CD4-positive, alpha-beta memory T cell (primary cell): ENCODE measurements around the gene MAML2. TPM values are rescaled to one million over a fixed set of nuclear protein-coding genes. Genes with fewer than 3 reads are reported as not detected.

ENCODE experiments used
- CTCF ChIA-PET: fragments of 350-600 bp; sonication (Branson Sonifier 250); formaldehyde crosslinking; loops from one replicate; lab custom pipeline; 2021; ENCODE audit warnings: inconsistent platforms; ENCODE audit not compliant: partially characterized antibody; lab: Charles Lee
- POLR2A ChIA-PET: fragments of 350-600 bp; sonication (Branson Sonifier 250); formaldehyde crosslinking; loops from one replicate; lab custom pipeline; 2021; ENCODE audit not compliant: partially characterized antibody; lab: Charles Lee
- DNase-seq, 5 donors: peaks; one replicate each; pipeline versions ENCODE4 v3.0.0 to v3.0.0-alpha.2; 2020 to 2022; ENCODE audit warnings: mixed read lengths in 1 of 5
- H3K27ac ChIP-seq: one replicate; pipeline ENCODE4 v1.7.0; 2013; ENCODE audit warnings: low read depth, low read length
- H3K27me3 ChIP-seq: 2 replicates; pipeline ENCODE4 v1.7.0; 2013; ENCODE audit warnings: mild to moderate bottlenecking, low read length, moderate library complexity; ENCODE audit not compliant: insufficient read depth
- H3K36me3 ChIP-seq: 2 replicates; pipeline ENCODE4 v1.7.0; 2013; ENCODE audit warnings: mild to moderate bottlenecking, low read length, moderate library complexity; ENCODE audit not compliant: insufficient read depth
- H3K4me1 ChIP-seq: 2 replicates; pipeline ENCODE4 v1.7.0; 2013; ENCODE audit warnings: mild to moderate bottlenecking, low read length, moderate library complexity; ENCODE audit not compliant: insufficient read depth
- H3K4me3 ChIP-seq, 2 donors: one replicate each; pipeline ENCODE4 v1.7.0; 2013; ENCODE audit warnings: low read length in 2 of 2, mild to moderate bottlenecking in 1 of 2
- H3K9me3 ChIP-seq, 2 donors: one replicate each; pipeline ENCODE4 v1.7.0; 2013; ENCODE audit warnings: low read length in 2 of 2, control low read depth in 1 of 2; ENCODE audit not compliant: control insufficient read depth in 1 of 2
- H3K27ac Mint-ChIP-seq, 7 donors: one replicate each; pipeline ENCODE4 v1.8.0; 2020 to 2021; ENCODE audit warnings: mixed read lengths in 7 of 7, mild to moderate bottlenecking in 6 of 7, inconsistent platforms in 3 of 7, moderate library complexity in 3 of 7
- H3K27me3 Mint-ChIP-seq, 2 donors: one replicate each; pipeline ENCODE4 v1.8.0; 2020 to 2021; ENCODE audit warnings: mixed read lengths in 2 of 2
- H3K36me3 Mint-ChIP-seq, 2 donors: one replicate each; pipeline ENCODE4 v1.8.0; 2020 to 2021; ENCODE audit warnings: mixed read lengths in 2 of 2, inconsistent platforms in 1 of 2, mild to moderate bottlenecking in 1 of 2
- H3K4me1 Mint-ChIP-seq, 4 donors: one replicate each; pipeline ENCODE4 v1.8.0; 2020 to 2021; ENCODE audit warnings: mixed read lengths in 4 of 4, mild to moderate bottlenecking in 1 of 4
- H3K4me3 Mint-ChIP-seq, 8 donors: one replicate each; pipeline ENCODE4 v1.8.0; 2020 to 2021; ENCODE audit warnings: mixed read lengths in 8 of 8, mild to moderate bottlenecking in 7 of 8, moderate library complexity in 6 of 8, inconsistent platforms in 3 of 8
- H3K9me3 Mint-ChIP-seq, 8 donors: one replicate each; pipeline ENCODE4 v1.8.0; 2020 to 2021; ENCODE audit warnings: mixed read lengths in 8 of 8, mild to moderate bottlenecking in 5 of 8, inconsistent platforms in 3 of 8, moderate library complexity in 1 of 8
- intact Hi-C: fragments of 100-400 bp; cut with micrococcal nuclease; formaldehyde crosslinking; loops from one replicate; pipeline ENCODE4 v1.15.1; 2023
- polyA plus RNA-seq, 2 donors: library from polyadenylated mRNA; unstranded; fragments of 300-500 nt; fragmentation: Illumina TruSeq; gene quantifications; one replicate each; pipeline ENCODE4 v1.2.3, GENCODE V29; 2021
- total RNA-seq, 2 experiments: library from RNA; stranded (reverse); gene quantifications; one replicate each; pipeline ENCODE4 v1.2.3, GENCODE V29; 2021

Gene MAML2
- total and polyA plus RNA-seq, 4 experiments from 2014 or later = 1.6 to 38.3 (median 25.5) TPM

- intact Hi-C loops = loop anchor here (2.0 to 5.0 kb wide), 5 partner anchors 77 to 245 kb away; partner anchors contain the start of gene CEP57
- POLR2A ChIA-PET = interaction anchor here (0.9 to 6.0 kb wide), 13 partner anchors 10 to 376 kb away, joined by 3 to 69 read pairs (median 3); partner anchors contain the start of genes CCDC82, CEP57, FAM76B and JRKL
- H3K4me1 ChIP-seq = peaks cover 59% of the 10 kb centered on the region
- peak in 2 of 5 donors; percentile 23 to 42 for DNase-seq
- Mint-ChIP-seq H3K4me1 (peaks cover 9 to 64% (median 52%) of the 10 kb centered on the region in 4 donors), H3K27ac (peak overlapping the region; percentile 88 to 97 (median 94)), H3K9me3 (no peaks in the 10 kb centered on the region), H3K4me3 (peak overlapping the region; percentile 63 to 86 (median 74)), H3K36me3 (no peaks in the 10 kb centered on the region), H3K27me3 (no peaks in the 10 kb centered on the region)
- peak overlapping the region in 1 of 2 donors; percentile 8 for H3K4me3 ChIP-seq
- no peaks in the 10 kb centered on the region for H3K9me3 ChIP-seq
- CTCF ChIA-PET = interaction anchor here (0.8 to 5.5 kb wide), 9 partner anchors 22 to 381 kb away, joined by 3 to 81 read pairs (median 5); partner anchors contain the start of genes CCDC82, JRKL and MAML2
- no peaks in the 10 kb centered on the region for H3K36me3 ChIP-seq
- no peaks in the 10 kb centered on the region for H3K27me3 ChIP-seq
- H3K27ac ChIP-seq = peak overlapping the region; percentile 44
These were observed 329.4 kb downstream of the MAML2 start for GRCh38 chr11:96013461-96014213.

GRCh38 chr11:96012086-96012824 lies 330.7 kb downstream of the MAML2 start:
- H3K4me1 ChIP-seq = peaks cover 59% of the 10 kb centered on the region
- Mint-ChIP-seq H3K27ac (peak overlapping the region; percentile 64 to 97 (median 93)), H3K36me3 (no peaks in the 10 kb centered on the region), H3K9me3 (no peaks in the 10 kb centered on the region), H3K4me1 (peaks cover 9 to 64% (median 52%) of the 10 kb centered on the region in 4 donors), H3K27me3 (no peaks in the 10 kb centered on the region), H3K4me3 (peak overlapping the region in 7 of 8 donors; percentile 22 to 83 (median 63))
- DNase-seq = peak; percentile 64 to 89 (median 75)
- no peaks in the 10 kb centered on the region for H3K27me3 ChIP-seq
- no peaks in the 10 kb centered on the region for H3K9me3 ChIP-seq
- CTCF ChIA-PET = interaction anchor here (0.8 to 5.5 kb wide), 10 partner anchors 13 to 382 kb away, joined by 3 to 81 read pairs (median 4); partner anchors contain the start of genes CCDC82, JRKL and MAML2
- H3K27ac ChIP-seq = peak overlapping the region; percentile 44
- H3K36me3 ChIP-seq = no peaks in the 10 kb centered on the region
- H3K4me3 ChIP-seq = no peak overlapping the region
- intact Hi-C loops = loop anchor here (1.0 to 5.0 kb wide), 7 partner anchors 43 to 377 kb away; partner anchors contain the start of genes CCDC82, CEP57 and MAML2
- POLR2A ChIA-PET = interaction anchor here (0.6 to 6.0 kb wide), 7 partner anchors 11 to 377 kb away, joined by 3 to 69 read pairs (median 3); partner anchors contain the start of genes CCDC82, JRKL and MAML2

- peaks cover 9 to 51% (median 42%) of the 10 kb centered on the region in 4 donors for H3K4me1 Mint-ChIP-seq
- H3K36me3 ChIP-seq = no peaks in the 10 kb centered on the region
- no peaks in the 10 kb centered on the region for H3K27me3 ChIP-seq
- POLR2A ChIA-PET = no interaction called here
- H3K4me3 ChIP-seq = no peak overlapping the region
- H3K4me3 Mint-ChIP-seq = peak overlapping the region in 1 of 8 donors; percentile 45
- no peaks in the 10 kb centered on the region for H3K36me3 Mint-ChIP-seq
- peak overlapping the region in 5 of 7 donors; percentile 34 to 93 (median 53) for H3K27ac Mint-ChIP-seq
- no peaks in the 10 kb centered on the region for H3K27me3 Mint-ChIP-seq
- DNase-seq = no peak
- CTCF ChIA-PET = interaction anchor here (0.8 to 5.5 kb wide), 3 partner anchors 15 to 384 kb away, joined by 3 to 81 read pairs (median 4); partner anchors contain the start of gene MAML2
- intact Hi-C loops = loop anchor here (5.0 kb wide), 2 partner anchors 187 to 207 kb away; no protein-coding TSS in a partner anchor
- H3K9me3 Mint-ChIP-seq = no peaks in the 10 kb centered on the region
- peaks cover 46% of the 10 kb centered on the region for H3K4me1 ChIP-seq
- no peaks in the 10 kb centered on the region for H3K9me3 ChIP-seq
- no peak overlapping the region for H3K27ac ChIP-seq
These were observed 332.3 kb downstream of the MAML2 start for GRCh38 chr11:96010683-96011082.

GRCh38 chr11:96008161-96008720 lies 334.8 kb downstream of the MAML2 start:
- H3K36me3 ChIP-seq = no peaks in the 10 kb centered on the region
- intact Hi-C loops = no loop called here
- peaks cover 0 to 8% of the 10 kb centered on the region in 2 donors for H3K36me3 Mint-ChIP-seq
- H3K4me3 Mint-ChIP-seq = no peak overlapping the region
- no peaks in the 10 kb centered on the region for H3K27me3 ChIP-seq
- H3K4me1 ChIP-seq = peaks cover 22% of the 10 kb centered on the region
- H3K4me3 ChIP-seq = no peak overlapping the region
- POLR2A ChIA-PET = no interaction called here
- H3K27ac Mint-ChIP-seq = no peak overlapping the region
- H3K9me3 ChIP-seq = no peaks in the 10 kb centered on the region
- no peaks in the 10 kb centered on the region for H3K9me3 Mint-ChIP-seq
- DNase-seq = no peak
- CTCF ChIA-PET = interaction anchor here (2.5 kb wide), 1 partner anchor 335 kb away, joined by 8 read pairs; the partner anchor contains the start of gene MAML2
- H3K27ac ChIP-seq = no peak overlapping the region
- H3K4me1 Mint-ChIP-seq = peaks cover 9 to 27% (median 18%) of the 10 kb centered on the region in 4 donors
- H3K27me3 Mint-ChIP-seq = no peaks in the 10 kb centered on the region

- H3K36me3 Mint-ChIP-seq = peaks cover 2 to 24% of the 10 kb centered on the region in 2 donors
- POLR2A ChIA-PET = interaction anchor here (0.6 kb wide), 1 partner anchor 49 kb away, joined by 4 read pairs; no protein-coding TSS in a partner anchor
These were observed 337.0 kb downstream of the MAML2 start for GRCh38 chr11:96006037-96006436.

GRCh38 chr11:96004862-96005261 lies 338.1 kb downstream of the MAML2 start:
- H3K27me3 Mint-ChIP-seq = no peaks in the 10 kb centered on the region
- peaks cover 2 to 27% of the 10 kb centered on the region in 2 donors for H3K36me3 Mint-ChIP-seq
- no peak overlapping the region for H3K27ac Mint-ChIP-seq
- intact Hi-C loops = no loop called here
- Histone ChIP-seq H3K36me3 (no peaks in the 10 kb centered on the region), H3K4me3 (no peak overlapping the region), H3K9me3 (no peaks in the 10 kb centered on the region), H3K4me1 (peaks cover 4% of the 10 kb centered on the region), H3K27me3 (no peaks in the 10 kb centered on the region), H3K27ac (no peak overlapping the region)
- no peak for DNase-seq
- peaks cover 7 to 18% (median 12%) of the 10 kb centered on the region in 4 donors for H3K4me1 Mint-ChIP-seq
- ChIA-PET CTCF (interaction anchor here (1.0 kb wide), 1 partner anchor 338 kb away, joined by 4 read pairs; the partner anchor contains the start of gene MAML2), POLR2A (no interaction called here)
- H3K9me3 Mint-ChIP-seq = peaks cover 0 to 1% (median 0%) of the 10 kb centered on the region in 8 donors
- no peak overlapping the region for H3K4me3 Mint-ChIP-seq

More at GRCh38 chr11:96006037-96006436, 337.0 kb downstream of the MAML2 start:
- intact Hi-C loops = no loop called here
- Mint-ChIP-seq H3K4me1 (peaks cover 3 to 17% (median 13%) of the 10 kb centered on the region in 4 donors), H3K27me3 (no peaks in the 10 kb centered on the region), H3K4me3 (no peak overlapping the region), H3K27ac (no peak overlapping the region), H3K9me3 (peaks cover 0 to under 1% (median 0%) of the 10 kb centered on the region in 8 donors)
- H3K36me3 ChIP-seq = no peaks in the 10 kb centered on the region
- no peak for DNase-seq
- H3K27ac ChIP-seq = no peak overlapping the region
- H3K4me1 ChIP-seq = no peaks in the 10 kb centered on the region
- H3K4me3 ChIP-seq = no peak overlapping the region
- no peaks in the 10 kb centered on the region for H3K9me3 ChIP-seq
- CTCF ChIA-PET = interaction anchor here (0.7 kb wide), 1 partner anchor 337 kb away, joined by 3 read pairs; the partner anchor contains the start of gene MAML2
- no peaks in the 10 kb centered on the region for H3K27me3 ChIP-seq
